Measurements from ENCODE around the gene ARID4B.

DNA sequence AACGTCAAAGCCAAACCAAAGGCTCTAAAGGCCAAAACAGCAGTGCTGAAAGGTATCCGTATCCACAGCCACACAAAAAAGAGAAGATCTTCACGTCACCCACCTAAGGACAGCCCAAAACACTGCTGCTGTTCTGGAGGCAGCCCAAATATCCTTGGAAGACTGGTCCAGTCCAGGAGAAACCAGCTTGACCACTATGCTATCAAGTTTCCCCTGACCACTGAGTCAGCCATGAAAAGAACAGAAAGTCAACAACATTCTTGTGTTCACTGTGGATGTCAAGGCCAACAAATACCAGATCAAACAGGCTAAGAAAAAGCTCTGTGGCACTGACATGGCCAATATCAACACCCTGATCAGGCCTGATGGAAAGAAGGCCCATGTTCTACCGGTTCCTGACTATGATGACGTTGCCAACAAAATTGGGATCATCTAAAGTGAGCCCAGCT lies 32.1 kb downstream of the ARID4B start:
- TF ChIP-seq, protein P1, sequence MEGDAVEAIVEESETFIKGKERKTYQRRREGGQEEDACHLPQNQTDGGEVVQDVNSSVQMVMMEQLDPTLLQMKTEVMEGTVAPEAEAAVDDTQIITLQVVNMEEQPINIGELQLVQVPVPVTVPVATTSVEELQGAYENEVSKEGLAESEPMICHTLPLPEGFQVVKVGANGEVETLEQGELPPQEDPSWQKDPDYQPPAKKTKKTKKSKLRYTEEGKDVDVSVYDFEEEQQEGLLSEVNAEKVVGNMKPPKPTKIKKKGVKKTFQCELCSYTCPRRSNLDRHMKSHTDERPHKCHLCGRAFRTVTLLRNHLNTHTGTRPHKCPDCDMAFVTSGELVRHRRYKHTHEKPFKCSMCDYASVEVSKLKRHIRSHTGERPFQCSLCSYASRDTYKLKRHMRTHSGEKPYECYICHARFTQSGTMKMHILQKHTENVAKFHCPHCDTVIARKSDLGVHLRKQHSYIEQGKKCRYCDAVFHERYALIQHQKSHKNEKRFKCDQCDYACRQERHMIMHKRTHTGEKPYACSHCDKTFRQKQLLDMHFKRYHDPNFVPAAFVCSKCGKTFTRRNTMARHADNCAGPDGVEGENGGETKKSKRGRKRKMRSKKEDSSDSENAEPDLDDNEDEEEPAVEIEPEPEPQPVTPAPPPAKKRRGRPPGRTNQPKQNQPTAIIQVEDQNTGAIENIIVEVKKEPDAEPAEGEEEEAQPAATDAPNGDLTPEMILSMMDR (IDR thresholded peaks at IDR 0.05 in 4 of 5, conservative IDR thresholded peaks at IDR 0.05 in 1 of 5), result no peak
- no peak for TF ChIP-seq POLR2A (IDR thresholded peaks at IDR 0.05)
